Measurements from ENCODE around the gene TTC9. TPM values are rescaled to one million over a fixed set of nuclear protein-coding genes. Genes with fewer than 3 reads are reported as not detected.

The TTC9 gene
- total and polyA plus RNA-seq, 9 of the 15 experiments (the other 6 are each of a cell fraction or from before 2014, with no cell fraction given) = 0.07 TPM; not detected in 8

- TF ChIP-seq HINFP (tag; conservative IDR thresholded peaks at IDR 0.05; ENCODE audit: low read depth) (no peak), SMAD2 (IDR thresholded peaks at IDR 0.05; ENCODE audit: low read depth, low read length) (no peak), IRF1 (CRISPR knock-in tag; IDR thresholded peaks at IDR 0.05; ENCODE audit: borderline replicate concordance) (no peak), ZNF41 (CRISPR knock-in tag; conservative IDR thresholded peaks at IDR 0.05) (no peak)
These were observed 20.4 kb downstream of the TTC9 start (continued) for GRCh38 chr14:70662080-70662479.

- Histone ChIP-seq H3K36me3 (ENCODE audit: control insufficient read depth, insufficient read depth, low read length) (no peaks in the 10 kb centered on the region), H3K9ac (ENCODE audit: insufficient read depth in 1 of 2, low read depth in 2 of 2, low read length in 2 of 2) (no peak overlapping the region), H3K79me2 (ENCODE audit: control insufficient read depth, insufficient read depth, low read length) (no peaks in the 10 kb centered on the region), H3K27ac (ENCODE audit: extremely low read depth, low read depth, low read length) (no peak overlapping the region), H3K4me1 (replicated peaks in 1 of 2; ENCODE audit: control insufficient read depth in 2 of 2, insufficient read depth in 2 of 2, low read length in 2 of 2) (no peaks in the 10 kb centered on the region), H2AFZ (ENCODE audit: low read depth, low read length) (no peak overlapping the region), H3K4me3 (no peak overlapping the region), H3K9me3 (replicated peaks; ENCODE audit: control insufficient read depth, insufficient read depth, low read depth, low read length) (no peaks in the 10 kb centered on the region), H3K4me2 (ENCODE audit: insufficient read depth, low read length) (no peak overlapping the region), H3K9me1 (ENCODE audit: control insufficient read depth, insufficient read depth, low read length) (no peaks in the 10 kb centered on the region), H3K27me3 (ENCODE audit: control insufficient read depth in 2 of 2, insufficient read depth in 2 of 2, low read length in 2 of 2) (peaks cover 0 to 4% of the 10 kb centered on the region in 2 experiments; a peak in 1 of 5 replicates), H4K20me1 (replicated peaks; ENCODE audit: control insufficient read depth, insufficient read depth, low read length) (no peaks in the 10 kb centered on the region)
- ChIA-PET POLR2A (no interaction called here), CTCF (ENCODE audit: low intra/inter-chr PET ratio) (no interaction called here)
- WGBS (ENCODE audit: insufficient coverage, low coverage, missing lambda C conversion rate) = 6% methylated on average over 3 of the region's 4 CpGs
- BruUV-seq (replicated peaks) = no TSS peak
- in situ Hi-C loops (cut with MboI) = no loop called here
- no peak for ATAC-seq
- no peak for FAIRE-seq
- intact Hi-C loops (cut with micrococcal nuclease) = no loop called here
- DNase-seq (ENCODE audit: extremely low read depth in 1 of 4, low spot score in 3 of 4) = no peak
- TF ChIP-seq ZNF75A (CRISPR knock-in tag; IDR thresholded peaks at IDR 0.05) = no peak
- no peak for TF ChIP-seq ZNF197 (CRISPR knock-in tag; IDR thresholded peaks at IDR 0.05; ENCODE audit: low read depth)
- TF ChIP-seq CGGBP1 (CRISPR knock-in tag; IDR thresholded peaks at IDR 0.05) = no peak
- TF ChIP-seq ELF4 (CRISPR knock-in tag; IDR thresholded peaks at IDR 0.05) = no peak
- TF ChIP-seq ZNF311 (CRISPR knock-in tag; IDR thresholded peaks at IDR 0.05) = no peak
- TF ChIP-seq AFF1 (IDR thresholded peaks at IDR 0.05; ENCODE audit: low read depth in 1 of 2, partially characterized antibody in 2 of 2) = no peak
- no peak for TF ChIP-seq PHB2 (IDR thresholded peaks at IDR 0.05; ENCODE audit: low read depth)
- TF ChIP-seq NR1H2 (CRISPR knock-in tag; IDR thresholded peaks at IDR 0.05) = no peak
- no peak for TF ChIP-seq JUNB (CRISPR knock-in tag; conservative IDR thresholded peaks at IDR 0.05)
- no peak for TF ChIP-seq ZC3H11A (IDR thresholded peaks at IDR 0.05; ENCODE audit: low read depth, low read length)
- TF ChIP-seq PHF21A (IDR thresholded peaks at IDR 0.05; ENCODE audit: borderline replicate concordance, low read depth) = no peak
- no peak for TF ChIP-seq ZBTB7A (IDR thresholded peaks at IDR 0.05; ENCODE audit: borderline replicate concordance, control insufficient read depth, low read depth, low read length)
- TF ChIP-seq ZNF354B (CRISPR knock-in tag; IDR thresholded peaks at IDR 0.05) = no peak
These were observed 21.1 kb downstream of the TTC9 start for GRCh38 chr14:70662816-70663215.
